PC-3 (cell line): Measurements from ENCODE around the gene CLIC5.

Experiments used
- CTCF ChIP-seq: fragments of 300-600 bp; sonication (generic); conservative IDR thresholded peaks from 2 replicates; pipeline ENCODE4 v1.5.1; 2017; ENCODE audit warnings: antibody characterized with exemption, low read depth, mild to moderate bottlenecking, low read length
- EZH2 ChIP-seq: fragments of 300-600 bp; sonication (generic); IDR thresholded peaks from one replicate; pipeline ENCODE4 v1.6.1; 2017; ENCODE audit warnings: antibody characterized with exemption, mild to moderate bottlenecking, low read length; ENCODE audit not compliant: unreplicated experiment

GRCh38 chr6:46059608-46060007 lies 43.9 kb upstream of the CLIC5 start:
- TF ChIP-seq CTCF = no peak
- no peak for TF ChIP-seq EZH2
